HG02571 (cell line): ENCODE measurements around the gene RTF1.
A peak's percentile ranks its signal among the peaks of the same experiment; 100 is the strongest.
"Not testable (repeated sequence)": the region's sequence is repeated elsewhere in the genome, so short reads cannot be mapped to it uniquely, and the experiment has no call there.

Source experiments
- ATAC-seq: cut with Tn5 transposase; IDR thresholded peaks from one replicate; pipeline ENCODE4 v1.9.1; 2021; ENCODE audit warnings: mild to moderate bottlenecking, moderate library complexity; ENCODE audit not compliant: unreplicated experiment

RTF1 gene

GRCh38 chr15:41416742-41417417 is at the start of gene RTF1:
RTF1 (plus strand) TSS chr15:41417095; CDS start chr15:41417116, 21 bp downstream.
- peak; percentile 77 for ATAC-seq

GRCh38 chr15:41367418-41367817 is 49.5 kb upstream of the RTF1 start:
- ATAC-seq, result no peak

GRCh38 chr15:41377978-41378377 is 38.9 kb upstream of the RTF1 start:
- ATAC-seq, result no peak

- not testable (repeated sequence) for ATAC-seq
Measured at GRCh38 chr15:41383974-41384749, 32.7 kb upstream of the RTF1 start.

GRCh38 chr15:41387646-41388045 is 29.2 kb upstream of the RTF1 start:
- no peak for ATAC-seq

- no peak for ATAC-seq
Measured at GRCh38 chr15:41392659-41393058, 24.2 kb upstream of the RTF1 start.

- ATAC-seq, result no peak
Measured at GRCh38 chr15:41394924-41395323, 22.0 kb upstream of the RTF1 start.

GRCh38 chr15:41396111-41396510 is 20.8 kb upstream of the RTF1 start:
- no peak for ATAC-seq

- no peak for ATAC-seq
Measured at GRCh38 chr15:41401904-41402267, 15.0 kb upstream of the RTF1 start.

- ATAC-seq, result no peak
Measured at GRCh38 chr15:41407341-41407740, 9.6 kb upstream of the RTF1 start.

GRCh38 chr15:41408234-41408641 is 8.7 kb upstream of the RTF1 start:
- no peak for ATAC-seq

GRCh38 chr15:41411031-41411430 is 5.9 kb upstream of the RTF1 start:
- ATAC-seq, result no peak

GRCh38 chr15:41411441-41411840 is 5.5 kb upstream of the RTF1 start:
- no peak for ATAC-seq

- ATAC-seq, result peak; percentile 14
Measured at GRCh38 chr15:41416128-41416741, 660 bp upstream of the RTF1 start.

GRCh38 chr15:41417418-41418195 is 712 bp downstream of the RTF1 start:
- ATAC-seq, result peak; percentile 36

GRCh38 chr15:41423979-41424659 is 7.2 kb downstream of the RTF1 start:
- ATAC-seq, result no peak

- no peak for ATAC-seq
Measured at GRCh38 chr15:41424809-41425208, 7.9 kb downstream of the RTF1 start.

- ATAC-seq, result not testable (repeated sequence)
Measured at GRCh38 chr15:41425907-41426306, 9.0 kb downstream of the RTF1 start.

GRCh38 chr15:41429003-41429890 is 12.4 kb downstream of the RTF1 start:
- peak; percentile 76 for ATAC-seq
